Tibial nerve (tissue), 4 donors: ENCODE results near the gene JOSD1. TPM values are rescaled to one million over a fixed set of nuclear protein-coding genes. Genes with fewer than 3 reads are reported as not detected.

Experiments
- DNase-seq, 2 donors: peaks; one replicate each; pipeline ENCODE4 v3.0.0-alpha.2; 2019; ENCODE audit warnings: low spot score in 2 of 2
- H3K27ac ChIP-seq, 4 donors: fragments of 200-600 bp; sonication (generic) in 3 of 4; one replicate each; pipeline ENCODE4 v1.5.1; 2017 to 2019; ENCODE audit warnings: mild to moderate bottlenecking in 1 of 4
- H3K27me3 ChIP-seq, 2 donors: fragments of 200-600 bp; sonication (generic) in 1 of 2; one replicate each; pipeline versions ENCODE4 v1.5.1 to v1.6.0; 2017 to 2019
- H3K36me3 ChIP-seq, 3 donors: fragments of 200-600 bp; sonication (generic); one replicate each; pipeline ENCODE4 v1.5.1; 2018 to 2019
- H3K4me1 ChIP-seq, 4 donors: fragments of 200-600 bp; sonication (generic) in 3 of 4; one replicate each; pipeline ENCODE4 v1.5.1; 2017 to 2019
- H3K4me3 ChIP-seq, 4 donors: fragments of 200-600 bp; sonication (generic) in 3 of 4; one replicate each; pipeline ENCODE4 v1.5.1; 2017 to 2019; ENCODE audit warnings: mild to moderate bottlenecking in 1 of 4, moderate library complexity in 1 of 4
- H3K9me3 ChIP-seq, 4 donors: fragments of 200-600 bp; sonication (generic) in 3 of 4; one replicate each; pipeline ENCODE4 v1.5.1; 2017 to 2019
- EP300 ChIP-seq, 2 donors: sonication (generic); formaldehyde crosslinking; IDR thresholded peaks; one replicate each; pipeline ENCODE4 v1.6.1; 2017; ENCODE audit warnings: antibody characterized with exemption in 2 of 2, mild to moderate bottlenecking in 1 of 2
- POLR2A ChIP-seq, 2 donors: fragments of 450-650 bp; IDR thresholded peaks; one replicate each; pipeline ENCODE4 v1.6.1; 2017; ENCODE audit warnings: antibody characterized with exemption in 2 of 2, mild to moderate bottlenecking in 2 of 2, moderate library complexity in 2 of 2
- WGBS, 2 donors: methylation state at CpG; one replicate each; pipeline ENCODE4 v1.1.5; 2018; 5-methylcytosine and 5-hydroxymethylcytosine counted together
- total RNA-seq, 4 donors: library from RNA; depleted of rRNA; stranded (reverse); fragments of >200 nt; gene quantifications; one replicate each; pipeline ENCODE4 v1.1.0, GENCODE V29; 2016
- TF ChIP-seq, protein P1 (sequence below), 5 experiments: fragments of 200-600 bp in 3 of 5; fragments of 450-650 bp in 2 of 5; sonication (generic) in 3 of 5; IDR thresholded peaks; one replicate each; pipeline ENCODE4 v1.5.1; 2016 to 2019; ENCODE audit warnings: antibody characterized with exemption in 5 of 5, mild to moderate bottlenecking in 3 of 5, moderate library complexity in 2 of 5

JOSD1 gene
- total RNA-seq, 4 donors from 2014 or later, result 50.7 to 86.4 (median 76.0) TPM

GRCh38 chr22:38744981-38745380 lies 44.2 kb upstream of the JOSD1 start:
- 79 to 82% methylated on average over 6 of the region's 6 CpGs for WGBS, 2 donors
- no peak for DNase-seq
- no peaks in the 10 kb centered on the region for H3K9me3 ChIP-seq
- H3K4me3 ChIP-seq, result no peak overlapping the region
- no peaks in the 10 kb centered on the region for H3K4me1 ChIP-seq
- TF ChIP-seq POLR2A (IDR thresholded peaks at IDR 0.05) (no peak), EP300 (IDR thresholded peaks at IDR 0.05) (no peak)
- TF ChIP-seq, protein P1, sequence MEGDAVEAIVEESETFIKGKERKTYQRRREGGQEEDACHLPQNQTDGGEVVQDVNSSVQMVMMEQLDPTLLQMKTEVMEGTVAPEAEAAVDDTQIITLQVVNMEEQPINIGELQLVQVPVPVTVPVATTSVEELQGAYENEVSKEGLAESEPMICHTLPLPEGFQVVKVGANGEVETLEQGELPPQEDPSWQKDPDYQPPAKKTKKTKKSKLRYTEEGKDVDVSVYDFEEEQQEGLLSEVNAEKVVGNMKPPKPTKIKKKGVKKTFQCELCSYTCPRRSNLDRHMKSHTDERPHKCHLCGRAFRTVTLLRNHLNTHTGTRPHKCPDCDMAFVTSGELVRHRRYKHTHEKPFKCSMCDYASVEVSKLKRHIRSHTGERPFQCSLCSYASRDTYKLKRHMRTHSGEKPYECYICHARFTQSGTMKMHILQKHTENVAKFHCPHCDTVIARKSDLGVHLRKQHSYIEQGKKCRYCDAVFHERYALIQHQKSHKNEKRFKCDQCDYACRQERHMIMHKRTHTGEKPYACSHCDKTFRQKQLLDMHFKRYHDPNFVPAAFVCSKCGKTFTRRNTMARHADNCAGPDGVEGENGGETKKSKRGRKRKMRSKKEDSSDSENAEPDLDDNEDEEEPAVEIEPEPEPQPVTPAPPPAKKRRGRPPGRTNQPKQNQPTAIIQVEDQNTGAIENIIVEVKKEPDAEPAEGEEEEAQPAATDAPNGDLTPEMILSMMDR (IDR thresholded peaks at IDR 0.05), result no peak
- no peaks in the 10 kb centered on the region for H3K27me3 ChIP-seq
- H3K36me3 ChIP-seq, result peaks cover 36 to 100% (median 89%) of the 10 kb centered on the region in 3 donors
- no peak overlapping the region for H3K27ac ChIP-seq

GRCh38 chr22:38742176-38742942 lies 41.6 kb upstream of the JOSD1 start:
- 87 to 90% methylated on average over 23 to 25 of the region's 25 CpGs for WGBS, 2 donors
- H3K9me3 ChIP-seq, result no peaks in the 10 kb centered on the region
- H3K4me3 ChIP-seq, result no peak overlapping the region
- peaks cover 41 to 100% (median 89%) of the 10 kb centered on the region in 3 donors for H3K36me3 ChIP-seq
- DNase-seq, result no peak
- TF ChIP-seq POLR2A (IDR thresholded peaks at IDR 0.05) (no peak), EP300 (IDR thresholded peaks at IDR 0.05) (no peak)
- TF ChIP-seq, protein P1 (IDR thresholded peaks at IDR 0.05), result no peak
- no peaks in the 10 kb centered on the region for H3K4me1 ChIP-seq
- H3K27me3 ChIP-seq, result no peaks in the 10 kb centered on the region
- no peak overlapping the region for H3K27ac ChIP-seq

GRCh38 chr22:38741576-38741975 lies 40.8 kb upstream of the JOSD1 start:
- H3K36me3 ChIP-seq, result peaks cover 39 to 100% (median 86%) of the 10 kb centered on the region in 3 donors

DNA sequence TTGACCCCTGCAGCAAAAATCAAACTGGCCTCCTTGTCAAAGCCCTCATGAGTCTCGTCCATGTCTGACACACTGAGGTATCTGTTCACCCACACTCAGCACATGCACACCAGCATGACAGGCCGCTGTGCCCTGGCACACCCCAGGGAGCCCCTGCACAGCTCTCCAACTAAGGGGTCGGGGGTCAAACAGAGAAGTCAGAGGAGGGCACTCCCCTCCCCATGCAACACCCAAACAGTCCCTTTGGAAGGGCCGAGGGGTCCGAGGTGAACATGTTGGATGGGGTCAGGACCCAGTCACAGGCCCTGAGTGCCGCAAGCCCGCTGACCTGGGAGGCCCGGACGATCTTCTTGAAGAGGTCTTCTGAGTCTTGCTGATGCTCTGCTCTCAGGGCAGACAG lies 40.4 kb upstream of the JOSD1 start:
- H3K27me3 ChIP-seq, result no peaks in the 10 kb centered on the region
- no peaks in the 10 kb centered on the region for H3K4me1 ChIP-seq
- H3K36me3 ChIP-seq, result peaks cover 40 to 100% (median 81%) of the 10 kb centered on the region in 3 donors
- no peak overlapping the region for H3K27ac ChIP-seq
- DNase-seq, result no peak
- 86 to 87% methylated on average over 9 of the region's 9 CpGs for whole genome bisulfite sequencing, 2 donors
- TF ChIP-seq POLR2A (IDR thresholded peaks at IDR 0.05), result no peak
- TF ChIP-seq EP300 (IDR thresholded peaks at IDR 0.05), result no peak
- TF ChIP-seq, protein P1 (IDR thresholded peaks at IDR 0.05), result no peak
- H3K4me3 ChIP-seq, result no peak overlapping the region
- H3K9me3 ChIP-seq, result no peaks in the 10 kb centered on the region

More at GRCh38 chr22:38741576-38741975, 40.8 kb upstream of the JOSD1 start:
- Histone ChIP-seq H3K4me1 (no peaks in the 10 kb centered on the region), H3K9me3 (no peaks in the 10 kb centered on the region), H3K4me3 (no peak overlapping the region), H3K27ac (no peak overlapping the region), H3K27me3 (no peaks in the 10 kb centered on the region)
- TF ChIP-seq POLR2A (IDR thresholded peaks at IDR 0.05) (no peak), EP300 (IDR thresholded peaks at IDR 0.05) (no peak)
- TF ChIP-seq, protein P1 (IDR thresholded peaks at IDR 0.05), result no peak
- no peak for DNase-seq
- 92 to 94% methylated on average over 10 of the region's 10 CpGs for WGBS, 2 donors

GRCh38 chr22:38740754-38741153 lies 40.0 kb upstream of the JOSD1 start:
- peaks cover 42 to 100% (median 80%) of the 10 kb centered on the region in 3 donors for H3K36me3 ChIP-seq
- no peak overlapping the region for H3K4me3 ChIP-seq
- H3K4me1 ChIP-seq, result peaks cover 0 to 2% (median 0%) of the 10 kb centered on the region in 4 donors
- H3K27ac ChIP-seq, result no peak overlapping the region
- H3K9me3 ChIP-seq, result no peaks in the 10 kb centered on the region
- TF ChIP-seq EP300 (IDR thresholded peaks at IDR 0.05) (no peak), POLR2A (IDR thresholded peaks at IDR 0.05) (no peak)
- TF ChIP-seq, protein P1 (IDR thresholded peaks at IDR 0.05), result no peak
- DNase-seq, result no peak
- no peaks in the 10 kb centered on the region for H3K27me3 ChIP-seq
- 71 to 77% methylated on average over 8 of the region's 8 CpGs for WGBS, 2 donors
